Right atrium auricular region (tissue), 2 donors: ENCODE measurements around the gene FCHSD2. TPM values are rescaled to one million over a fixed set of nuclear protein-coding genes. Genes with fewer than 3 reads are reported as not detected.

Experiments used
- DNase-seq: peaks from one replicate; pipeline ENCODE4 v3.0.0-alpha.2; 2019; ENCODE audit warnings: low spot score
- H3K27ac ChIP-seq, 2 donors: fragments of 200-600 bp; sonication (generic); 1 replicate in 1 of 2; 2 replicates in 1 of 2; pipeline ENCODE4 v1.5.1; 2016 to 2019
- H3K27me3 ChIP-seq, 2 donors: fragments of 200-600 bp; sonication (generic); one replicate each; pipeline versions ENCODE4 v1.5.1 to v1.6.0; 2017 to 2019
- H3K36me3 ChIP-seq: fragments of 200-600 bp; sonication (generic); one replicate; pipeline ENCODE4 v1.5.1; 2016
- H3K4me1 ChIP-seq, 2 donors: fragments of 200-600 bp; sonication (generic); one replicate each; pipeline versions ENCODE4 v1.5.1 to v1.6.0; 2017 to 2019
- H3K4me3 ChIP-seq, 2 donors: fragments of 200-600 bp; sonication (generic); 1 replicate in 1 of 2; 2 replicates in 1 of 2; pipeline ENCODE4 v1.5.1; 2017 to 2019; ENCODE audit warnings: mild to moderate bottlenecking in 1 of 2, moderate library complexity in 1 of 2
- H3K9me3 ChIP-seq, 2 donors: fragments of 200-600 bp; sonication (generic); one replicate each; pipeline ENCODE4 v1.5.1; 2019
- CTCF ChIP-seq, 2 donors: fragments of 200-600 bp; sonication (generic); IDR thresholded peaks; one replicate each; pipeline ENCODE4 v1.5.1; 2019; ENCODE audit warnings: antibody characterized with exemption in 2 of 2
- total RNA-seq, 2 donors: library from RNA; depleted of rRNA; stranded (reverse); fragments of >200 nt; gene quantifications; one replicate each; pipeline ENCODE4 v1.1.0, GENCODE V29; 2016

Gene FCHSD2
- total RNA-seq, 2 donors from 2014 or later, result 23.9 to 24.0 TPM

- Histone ChIP-seq H3K27ac (no peak overlapping the region), H3K4me3 (no peak overlapping the region), H3K36me3 (peaks cover 8% of the 10 kb centered on the region), H3K9me3 (no peaks in the 10 kb centered on the region), H3K27me3 (no peaks in the 10 kb centered on the region), H3K4me1 (peaks cover 0 to 10% of the 10 kb centered on the region in 2 donors)
- TF ChIP-seq CTCF (IDR thresholded peaks at IDR 0.05), result no peak
- DNase-seq, result no peak
Observed at GRCh38 chr11:72851726-72852125, 290.4 kb downstream of the FCHSD2 start.

GRCh38 chr11:72850832-72851231 is 291.3 kb downstream of the FCHSD2 start:
- TF ChIP-seq CTCF (IDR thresholded peaks at IDR 0.05), result no peak
- peaks cover 8% of the 10 kb centered on the region for H3K36me3 ChIP-seq
- no peak overlapping the region for H3K4me3 ChIP-seq
- H3K27me3 ChIP-seq, result no peaks in the 10 kb centered on the region
- no peak for DNase-seq
- no peaks in the 10 kb centered on the region for H3K9me3 ChIP-seq
- peaks cover 0 to 2% of the 10 kb centered on the region in 2 donors for H3K4me1 ChIP-seq
- no peak overlapping the region for H3K27ac ChIP-seq

- no peak overlapping the region for H3K4me3 ChIP-seq
- no peaks in the 10 kb centered on the region for H3K9me3 ChIP-seq
- H3K36me3 ChIP-seq, result peaks cover 8% of the 10 kb centered on the region
- DNase-seq, result no peak
- peak; percentile 40 to 77 for TF ChIP-seq CTCF (IDR thresholded peaks at IDR 0.05)
- H3K4me1 ChIP-seq, result peaks cover 0 to 9% of the 10 kb centered on the region in 2 donors
- no peak overlapping the region for H3K27ac ChIP-seq
- no peaks in the 10 kb centered on the region for H3K27me3 ChIP-seq
Observed at GRCh38 chr11:72848846-72849466, 293.2 kb downstream of the FCHSD2 start.

GRCh38 chr11:72844356-72844755 is 297.8 kb downstream of the FCHSD2 start:
- Histone ChIP-seq H3K27me3 (no peaks in the 10 kb centered on the region), H3K4me3 (no peak overlapping the region), H3K27ac (peak overlapping the region; percentile 19 to 54), H3K36me3 (peaks cover 38% of the 10 kb centered on the region), H3K9me3 (no peaks in the 10 kb centered on the region), H3K4me1 (peaks cover 0 to 28% of the 10 kb centered on the region in 2 donors)
- no peak for TF ChIP-seq CTCF (IDR thresholded peaks at IDR 0.05)
- no peak for DNase-seq

- Histone ChIP-seq H3K4me3 (no peak overlapping the region), H3K27me3 (no peaks in the 10 kb centered on the region), H3K4me1 (peaks cover 0 to 39% of the 10 kb centered on the region in 2 donors), H3K27ac (peak overlapping the region; percentile 6 to 50), H3K9me3 (no peaks in the 10 kb centered on the region), H3K36me3 (peaks cover 50% of the 10 kb centered on the region)
- DNase-seq, result no peak
- TF ChIP-seq CTCF (IDR thresholded peaks at IDR 0.05), result no peak
Observed at GRCh38 chr11:72842653-72843330, 299.3 kb downstream of the FCHSD2 start.
